Fibroblast of lung (primary cell): ENCODE results near the gene NINL.

Experiments used
- EZH2 ChIP-seq: IDR thresholded peaks from 2 replicates; pipeline ENCODE4 v1.5.1; 2012; ENCODE audit warnings: low read length, control low read depth, mild to moderate bottlenecking; ENCODE audit errors: missing control alignments
- TF ChIP-seq, protein P1 (sequence below), 2 donors: IDR thresholded peaks in 1 of 2; conservative IDR thresholded peaks in 1 of 2; 1 replicate in 1 of 2; 2 replicates in 1 of 2; pipeline ENCODE4 v1.5.1; 2011 to 2012; ENCODE audit warnings: low read length in 2 of 2, control low read depth in 1 of 2, inconsistent platforms in 1 of 2, low read depth in 1 of 2, mild to moderate bottlenecking in 1 of 2

DNA sequence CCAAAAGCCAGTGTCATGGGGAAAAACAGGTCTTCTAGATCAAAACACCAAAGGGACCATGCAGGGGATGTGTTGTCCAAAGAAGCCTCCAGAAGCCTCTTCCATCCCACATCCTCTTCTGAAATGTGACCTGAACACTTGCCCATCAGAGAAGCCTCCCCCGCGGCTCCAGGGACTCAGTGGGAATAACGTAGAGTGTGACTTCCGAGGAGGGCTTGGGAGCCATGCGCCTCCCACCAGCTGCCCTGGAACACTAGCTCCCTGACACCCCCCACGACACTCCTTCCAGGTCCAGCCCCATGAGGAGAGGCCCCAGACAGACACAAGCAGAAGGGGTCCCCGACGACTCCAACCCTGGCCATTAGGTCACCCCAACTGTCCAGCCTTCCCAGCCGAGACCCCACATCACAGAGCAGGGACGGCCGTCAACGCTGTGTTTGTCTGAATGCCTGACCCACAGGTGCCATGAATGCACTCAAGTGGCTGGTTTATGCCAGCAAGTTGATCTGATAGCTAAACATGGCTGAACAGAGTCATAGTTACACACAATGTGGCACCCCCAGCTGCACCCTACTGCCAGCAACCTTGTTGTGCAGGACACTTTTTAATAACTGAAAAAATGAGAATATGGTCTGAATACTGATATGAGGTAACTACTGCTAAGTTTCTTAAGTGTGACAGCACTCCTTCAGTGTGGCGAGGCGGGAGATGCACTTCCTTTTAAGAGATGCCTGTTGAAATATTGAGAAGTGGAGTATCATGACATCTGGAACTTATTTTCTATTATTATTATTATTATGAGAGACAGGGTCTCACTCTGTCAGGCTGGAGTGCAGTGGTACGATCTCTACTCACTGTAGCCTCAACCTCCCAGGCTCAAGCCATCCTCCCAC is 119.8 kb downstream of the NINL start:
- TF ChIP-seq, protein P1, sequence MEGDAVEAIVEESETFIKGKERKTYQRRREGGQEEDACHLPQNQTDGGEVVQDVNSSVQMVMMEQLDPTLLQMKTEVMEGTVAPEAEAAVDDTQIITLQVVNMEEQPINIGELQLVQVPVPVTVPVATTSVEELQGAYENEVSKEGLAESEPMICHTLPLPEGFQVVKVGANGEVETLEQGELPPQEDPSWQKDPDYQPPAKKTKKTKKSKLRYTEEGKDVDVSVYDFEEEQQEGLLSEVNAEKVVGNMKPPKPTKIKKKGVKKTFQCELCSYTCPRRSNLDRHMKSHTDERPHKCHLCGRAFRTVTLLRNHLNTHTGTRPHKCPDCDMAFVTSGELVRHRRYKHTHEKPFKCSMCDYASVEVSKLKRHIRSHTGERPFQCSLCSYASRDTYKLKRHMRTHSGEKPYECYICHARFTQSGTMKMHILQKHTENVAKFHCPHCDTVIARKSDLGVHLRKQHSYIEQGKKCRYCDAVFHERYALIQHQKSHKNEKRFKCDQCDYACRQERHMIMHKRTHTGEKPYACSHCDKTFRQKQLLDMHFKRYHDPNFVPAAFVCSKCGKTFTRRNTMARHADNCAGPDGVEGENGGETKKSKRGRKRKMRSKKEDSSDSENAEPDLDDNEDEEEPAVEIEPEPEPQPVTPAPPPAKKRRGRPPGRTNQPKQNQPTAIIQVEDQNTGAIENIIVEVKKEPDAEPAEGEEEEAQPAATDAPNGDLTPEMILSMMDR (conservative IDR thresholded peaks at IDR 0.05 in 1 of 2, IDR thresholded peaks at IDR 0.05 in 1 of 2; ENCODE audit: low read depth in 1 of 2, low read length in 2 of 2) = no peak
- TF ChIP-seq EZH2 = no peak
